DMS153 treated with DMSO at 0.1 percent for 48 hours (cell line): ENCODE measurements around the gene PIK3CB.

Source experiments
- DNase-seq: peaks from one replicate; lab custom pipeline; 2025; ENCODE audit not compliant: unreplicated experiment; lab: John Stamatoyannopoulos, UW

Gene PIK3CB

GRCh38 chr3:138834596-138835396 is at the start of gene PIK3CB:
TSS of gene PIK3CB (minus strand) at chr3:138834928. CDS start at chr3:138759343, 75,585 bp downstream.
- DNase-seq, result peak; percentile 72

GRCh38 chr3:138881233-138881632 is 46.5 kb upstream of the PIK3CB start:
- no peak for DNase-seq

- no peak for DNase-seq
These were observed 45.0 kb upstream of the PIK3CB start for GRCh38 chr3:138879541-138880380.

- DNase-seq, result no peak
These were observed 42.5 kb upstream of the PIK3CB start for GRCh38 chr3:138877226-138877625.

GRCh38 chr3:138875754-138876664 is 41.3 kb upstream of the PIK3CB start:
- no peak for DNase-seq

- no peak for DNase-seq
These were observed 40.5 kb upstream of the PIK3CB start for GRCh38 chr3:138875096-138875753.

- no peak for DNase-seq
These were observed 38.9 kb upstream of the PIK3CB start for GRCh38 chr3:138873471-138874278.

GRCh38 chr3:138872632-138873031 is 37.9 kb upstream of the PIK3CB start:
- DNase-seq, result no peak

GRCh38 chr3:138867996-138868395 is 33.3 kb upstream of the PIK3CB start:
- no peak for DNase-seq

- no peak for DNase-seq
These were observed 29.0 kb upstream of the PIK3CB start for GRCh38 chr3:138863776-138864113.

- peak; percentile 19 for DNase-seq
These were observed 28.4 kb upstream of the PIK3CB start for GRCh38 chr3:138862924-138863775.

- peak; percentile 1 for DNase-seq
These were observed 27.8 kb upstream of the PIK3CB start for GRCh38 chr3:138862531-138862923.

GRCh38 chr3:138861798-138862197 is 27.1 kb upstream of the PIK3CB start:
- DNase-seq, result no peak

GRCh38 chr3:138856799-138857198 is 22.1 kb upstream of the PIK3CB start:
- DNase-seq, result no peak

GRCh38 chr3:138854940-138855339 is 20.2 kb upstream of the PIK3CB start:
- no peak for DNase-seq

GRCh38 chr3:138854204-138854603 is 19.5 kb upstream of the PIK3CB start:
- no peak for DNase-seq

- no peak for DNase-seq
These were observed 15.4 kb upstream of the PIK3CB start for GRCh38 chr3:138850151-138850550.

GRCh38 chr3:138849222-138849940 is 14.7 kb upstream of the PIK3CB start:
- DNase-seq, result no peak
